Pericardium fibroblast (primary cell): ENCODE results near the gene BNIP3. TPM values are rescaled to one million over a fixed set of nuclear protein-coding genes. Genes with fewer than 3 reads are reported as not detected.

Experiments
- total RNA-seq: library from RNA; depleted of rRNA; stranded (reverse); fragments of >200 nt; gene quantifications from 2 replicates; pipeline ENCODE4 v1.2.3, GENCODE V29; 2015

BNIP3 gene
- total RNA-seq, result 254 and 359 TPM in 2 replicates

GRCh38 chr10:131981429-131982184, at the start of gene BNIP3:
Gene BNIP3, minus strand, starts transcription at chr10:131981923. Its CDS starts 117 bp downstream, at chr10:131981806.

Other genes with a start within 250 kb of the BNIP3 start
- 20.3 and 23.7 TPM in 2 replicates for gene PPP2R2D, start 80.9 kb downstream of the BNIP3 start, total RNA-seq
- 0.09 and 0.12 TPM in 2 replicates for gene JAKMIP3, start 84.0 kb upstream of the BNIP3 start, total RNA-seq
- gene DPYSL4, start 205.0 kb upstream of the BNIP3 start, total RNA-seq, result 12.7 and 21.8 TPM in 2 replicates